ENCODE results near the gene MUTYH. TPM values are rescaled to one million over a fixed set of nuclear protein-coding genes. Genes with fewer than 3 reads are reported as not detected.

The MUTYH gene
- total and polyA plus RNA-seq, 9 of the 15 experiments (the other 6 are each of a cell fraction or from before 2014, with no cell fraction given), result 3.4 to 53.5 (median 29.0) TPM

- peak; percentile 38; the same call in 1 of the 2 replicates for TF ChIP-seq USF1 (CRISPR knock-in tag; IDR thresholded peaks at IDR 0.05)
- peak; percentile 86 for TF ChIP-seq MAX (CRISPR knock-in tag; IDR thresholded peaks at IDR 0.05)
- no peak; a peak in 3 of 4 replicates for TF ChIP-seq RCOR1 (IDR thresholded peaks at IDR 0.05; ENCODE audit: borderline replicate concordance in 1 of 2, low read depth in 2 of 2, low read length in 2 of 2)
- TF ChIP-seq MGA (IDR thresholded peaks at IDR 0.05), result peak; percentile 96
- peak; percentile 73; the same call in 1 of the 2 replicates for TF ChIP-seq ZNF584 (CRISPR knock-in tag; IDR thresholded peaks at IDR 0.05; ENCODE audit: low read depth)
- TF ChIP-seq RERE (CRISPR knock-in tag; IDR thresholded peaks at IDR 0.05; ENCODE audit: borderline replicate concordance), result 0 out of 2 replicates have a peak, but pooled peaks have one; percentile 62
Measured at GRCh38 chr1:45339789-45340558, at the start of gene MUTYH, which contains the start of gene TOE1 (continued).

All from K562 (cell line).